Measurements from ENCODE around the gene GPR61. TPM values are rescaled to one million over a fixed set of nuclear protein-coding genes. Genes with fewer than 3 reads are reported as not detected.

GPR61 gene
- total RNA-seq, 1 donor from 2014 or later = not detected

DNA sequence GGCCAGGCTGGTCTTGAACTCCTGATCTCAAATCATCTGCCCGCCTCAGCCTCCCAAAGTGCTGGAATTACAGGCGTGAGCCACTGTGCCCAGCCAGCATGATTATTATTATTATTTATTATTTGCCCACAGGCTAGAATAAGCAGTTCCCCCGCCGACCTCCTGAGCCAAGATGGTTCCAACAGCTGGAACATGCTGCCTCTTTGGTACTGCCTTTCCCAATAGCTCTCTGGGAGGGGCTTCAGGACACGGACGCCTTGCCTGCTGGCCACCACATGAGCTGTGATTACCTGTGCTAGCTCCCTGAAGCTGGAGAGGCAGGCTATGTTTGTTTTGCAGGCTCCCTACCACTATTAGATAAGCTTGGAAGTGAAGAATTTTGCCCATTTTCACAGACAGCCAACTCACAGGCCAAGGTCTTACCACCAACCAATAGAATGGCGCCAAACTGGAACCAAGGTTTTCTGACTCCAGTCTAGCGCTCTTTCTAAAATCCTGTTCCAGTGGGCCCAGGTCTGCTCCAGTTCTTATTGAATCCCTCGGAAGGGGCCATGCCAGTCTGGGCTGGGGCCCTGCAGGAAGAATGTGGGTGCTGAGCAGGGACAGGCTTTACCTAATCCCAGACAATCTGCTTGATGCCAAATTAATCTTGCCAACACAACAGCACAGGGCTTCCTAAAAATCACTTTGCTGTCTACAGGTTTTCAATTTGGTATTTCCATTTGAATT, 2.1 kb upstream of the GPR61 start:
- intact Hi-C loops (cut with DNase I) = loop anchor here (10.0 kb wide), 1 partner anchor 113 kb away; the partner anchor contains the start of gene PSMA5
- H3K4me3 ChIP-seq = no peak overlapping the region
- peak in 1 of 2 donors; percentile 70 for DNase-seq (ENCODE audit: extremely low spot score in 2 of 2)
- no peak overlapping the region for H3K27ac ChIP-seq
- peaks cover 5% of the 10 kb centered on the region for H3K4me1 ChIP-seq
- TF ChIP-seq CTCF (IDR thresholded peaks at IDR 0.05) = no peak
- TF ChIP-seq POLR2AphosphoS5 (IDR thresholded peaks at IDR 0.05; ENCODE audit: insufficient read depth in 1 of 2, low read depth in 1 of 2) = no peak
- no peaks in the 10 kb centered on the region for H3K9me3 ChIP-seq
- H3K36me3 ChIP-seq = no peaks in the 10 kb centered on the region
- H3K27me3 ChIP-seq = no peaks in the 10 kb centered on the region

- intact Hi-C loops (cut with DNase I) = loop anchor here (10.0 kb wide), 1 partner anchor 114 kb away; the partner anchor contains the start of gene PSMA5
- TF ChIP-seq CTCF (IDR thresholded peaks at IDR 0.05) (no peak), POLR2A (IDR thresholded peaks at IDR 0.05) (no peak), POLR2AphosphoS5 (IDR thresholded peaks at IDR 0.05; ENCODE audit: insufficient read depth in 1 of 2, low read depth in 1 of 2) (no peak)
- peak in 1 of 2 donors; percentile 67 for DNase-seq (ENCODE audit: extremely low spot score in 2 of 2)
- Histone ChIP-seq H3K27ac (no peak overlapping the region), H3K9me3 (no peaks in the 10 kb centered on the region), H3K36me3 (no peaks in the 10 kb centered on the region), H3K4me1 (no peaks in the 10 kb centered on the region), H3K4me3 (no peak overlapping the region), H3K27me3 (no peaks in the 10 kb centered on the region)
These were observed 681 bp upstream of the GPR61 start for GRCh38 chr1:109538827-109539555.

GRCh38 chr1:109541102-109541501, 1.4 kb downstream of the GPR61 start:
- no peak overlapping the region for H3K27ac ChIP-seq
- no peak overlapping the region for H3K4me3 ChIP-seq
- H3K27me3 ChIP-seq = no peaks in the 10 kb centered on the region
- intact Hi-C loops (cut with DNase I) = loop anchor here (10.0 kb wide), 1 partner anchor 84 kb away; no protein-coding TSS in a partner anchor
- H3K36me3 ChIP-seq = no peaks in the 10 kb centered on the region
- no peak for TF ChIP-seq POLR2AphosphoS5 (IDR thresholded peaks at IDR 0.05; ENCODE audit: insufficient read depth in 1 of 2, low read depth in 1 of 2)
- TF ChIP-seq POLR2A (IDR thresholded peaks at IDR 0.05) = no peak
- no peak for TF ChIP-seq CTCF (IDR thresholded peaks at IDR 0.05)
- H3K4me1 ChIP-seq = no peaks in the 10 kb centered on the region
- DNase-seq (ENCODE audit: extremely low spot score in 2 of 2) = no peak
- no peaks in the 10 kb centered on the region for H3K9me3 ChIP-seq

GRCh38 chr1:109542657-109543056, 3.0 kb downstream of the GPR61 start:
- Histone ChIP-seq H3K9me3 (no peaks in the 10 kb centered on the region), H3K4me3 (no peak overlapping the region), H3K27ac (no peak overlapping the region), H3K4me1 (peaks cover 13% of the 10 kb centered on the region), H3K27me3 (no peaks in the 10 kb centered on the region), H3K36me3 (no peaks in the 10 kb centered on the region)
- intact Hi-C loops (cut with DNase I) = loop anchor here (10.0 kb wide), 1 partner anchor 82 kb away; no protein-coding TSS in a partner anchor
- TF ChIP-seq CTCF (IDR thresholded peaks at IDR 0.05) (no peak), POLR2AphosphoS5 (IDR thresholded peaks at IDR 0.05; ENCODE audit: insufficient read depth in 1 of 2, low read depth in 1 of 2) (no peak), POLR2A (IDR thresholded peaks at IDR 0.05) (no peak)
- no peak for DNase-seq (ENCODE audit: extremely low spot score in 2 of 2)
